ENCODE data around the gene THTPA.

DNA sequence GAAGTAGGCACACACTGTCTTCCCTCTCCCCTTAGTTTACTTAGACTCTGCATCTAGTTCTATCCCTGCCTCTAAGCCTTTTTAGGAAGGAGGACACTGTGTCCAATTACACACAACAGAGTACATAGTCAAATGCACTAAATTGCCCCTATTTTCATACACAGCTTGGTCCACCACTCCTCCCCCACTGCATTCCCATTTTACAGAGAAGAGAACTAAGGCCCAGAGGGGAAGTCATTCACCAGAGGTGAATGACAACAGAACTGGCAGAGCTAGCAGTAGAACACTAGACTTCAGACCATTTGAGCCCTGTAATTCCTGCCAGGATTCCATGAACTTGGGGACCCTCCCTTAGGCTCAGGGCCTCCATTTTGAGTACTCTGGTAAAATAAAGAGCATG, 23.7 kb downstream of the THTPA start:
- TF ChIP-seq FOXM1 (IDR thresholded peaks at IDR 0.05; ENCODE audit: borderline replicate concordance, low read depth), result no peak
- TF ChIP-seq EP300 (IDR thresholded peaks at IDR 0.05; ENCODE audit: borderline replicate concordance), result no peak
- TF ChIP-seq EGR1 (IDR thresholded peaks at IDR 0.05), result no peak
- no peak for TF ChIP-seq TAF1 (IDR thresholded peaks at IDR 0.05; ENCODE audit: low read depth)
- TF ChIP-seq CEBPB (IDR thresholded peaks at IDR 0.05), result no peak
- no peak for TF ChIP-seq YY1 (IDR thresholded peaks at IDR 0.05; ENCODE audit: low read depth)
- no peak for TF ChIP-seq CREB1 (IDR thresholded peaks at IDR 0.05; ENCODE audit: low read depth)
- TF ChIP-seq, protein P1, sequence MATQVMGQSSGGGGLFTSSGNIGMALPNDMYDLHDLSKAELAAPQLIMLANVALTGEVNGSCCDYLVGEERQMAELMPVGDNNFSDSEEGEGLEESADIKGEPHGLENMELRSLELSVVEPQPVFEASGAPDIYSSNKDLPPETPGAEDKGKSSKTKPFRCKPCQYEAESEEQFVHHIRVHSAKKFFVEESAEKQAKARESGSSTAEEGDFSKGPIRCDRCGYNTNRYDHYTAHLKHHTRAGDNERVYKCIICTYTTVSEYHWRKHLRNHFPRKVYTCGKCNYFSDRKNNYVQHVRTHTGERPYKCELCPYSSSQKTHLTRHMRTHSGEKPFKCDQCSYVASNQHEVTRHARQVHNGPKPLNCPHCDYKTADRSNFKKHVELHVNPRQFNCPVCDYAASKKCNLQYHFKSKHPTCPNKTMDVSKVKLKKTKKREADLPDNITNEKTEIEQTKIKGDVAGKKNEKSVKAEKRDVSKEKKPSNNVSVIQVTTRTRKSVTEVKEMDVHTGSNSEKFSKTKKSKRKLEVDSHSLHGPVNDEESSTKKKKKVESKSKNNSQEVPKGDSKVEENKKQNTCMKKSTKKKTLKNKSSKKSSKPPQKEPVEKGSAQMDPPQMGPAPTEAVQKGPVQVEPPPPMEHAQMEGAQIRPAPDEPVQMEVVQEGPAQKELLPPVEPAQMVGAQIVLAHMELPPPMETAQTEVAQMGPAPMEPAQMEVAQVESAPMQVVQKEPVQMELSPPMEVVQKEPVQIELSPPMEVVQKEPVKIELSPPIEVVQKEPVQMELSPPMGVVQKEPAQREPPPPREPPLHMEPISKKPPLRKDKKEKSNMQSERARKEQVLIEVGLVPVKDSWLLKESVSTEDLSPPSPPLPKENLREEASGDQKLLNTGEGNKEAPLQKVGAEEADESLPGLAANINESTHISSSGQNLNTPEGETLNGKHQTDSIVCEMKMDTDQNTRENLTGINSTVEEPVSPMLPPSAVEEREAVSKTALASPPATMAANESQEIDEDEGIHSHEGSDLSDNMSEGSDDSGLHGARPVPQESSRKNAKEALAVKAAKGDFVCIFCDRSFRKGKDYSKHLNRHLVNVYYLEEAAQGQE (IDR thresholded peaks at IDR 0.05; ENCODE audit: low read depth), result no peak

Measured in Ishikawa (cell line).